HepG2 (cell line): ENCODE data around the gene SRCIN1. TPM values are rescaled to one million over a fixed set of nuclear protein-coding genes. Genes with fewer than 3 reads are reported as not detected.

Source experiments
- BCL6 ChIP-seq: IDR thresholded peaks from 2 replicates; pipeline ENCODE4 v1.6.1; 2016; ENCODE audit warnings: missing genetic modification reagents, missing compliant biosample characterization
- DDIT3 ChIP-seq: sonication (generic); formaldehyde crosslinking; IDR thresholded peaks from 2 replicates; pipeline ENCODE4 v1.4.0; 2020; ENCODE audit warnings: mild to moderate bottlenecking, missing genetic modification reagents
- HES4 ChIP-seq: sonication (generic); formaldehyde crosslinking; IDR thresholded peaks from 2 replicates; pipeline ENCODE4 v1.9.0; 2021; ENCODE audit warnings: mild to moderate bottlenecking, missing genetic modification reagents, borderline replicate concordance
- IKZF4 ChIP-seq: sonication (generic); formaldehyde crosslinking; IDR thresholded peaks from 2 replicates; pipeline ENCODE4 v1.5.1; 2020; ENCODE audit warnings: borderline replicate concordance, mild to moderate bottlenecking, low read depth, missing genetic modification reagents; ENCODE audit errors: not compliant biosample characterization
- KDM5B ChIP-seq: sonication (generic); formaldehyde crosslinking; IDR thresholded peaks from 2 replicates; pipeline ENCODE4 v1.4.0; 2020; ENCODE audit warnings: missing genetic modification reagents, mild to moderate bottlenecking, borderline replicate concordance
- KLF13 ChIP-seq: sonication (generic); formaldehyde crosslinking; IDR thresholded peaks from 2 replicates; pipeline ENCODE4 v1.4.0; 2020; ENCODE audit warnings: mild to moderate bottlenecking, missing genetic modification reagents
- MAFG ChIP-seq: sonication (generic); formaldehyde crosslinking; IDR thresholded peaks from 2 replicates; pipeline ENCODE4 v1.5.1; 2020; ENCODE audit warnings: mild to moderate bottlenecking, missing genetic modification reagents
- MED8 ChIP-seq: sonication (generic); formaldehyde crosslinking; IDR thresholded peaks from 2 replicates; pipeline ENCODE4 v1.8.1; 2023; ENCODE audit warnings: mild to moderate bottlenecking, missing genetic modification reagents; ENCODE audit not compliant: insufficient replicate concordance
- MIER3 ChIP-seq: IDR thresholded peaks from 2 replicates; pipeline ENCODE4 v1.6.1; 2016; ENCODE audit warnings: missing compliant biosample characterization, borderline replicate concordance
- MTF1 ChIP-seq: sonication (generic); formaldehyde crosslinking; IDR thresholded peaks from 2 replicates; pipeline ENCODE4 v1.5.0; 2020; ENCODE audit warnings: missing genetic modification reagents
- MXI1 ChIP-seq: IDR thresholded peaks from 3 replicates; pipeline ENCODE4 v1.6.1; 2012; ENCODE audit warnings: low read depth, low read length, inconsistent platforms, borderline replicate concordance
- NKX3-1 ChIP-seq: sonication (generic); formaldehyde crosslinking; IDR thresholded peaks from 2 replicates; pipeline ENCODE4 v1.5.0; 2020; ENCODE audit warnings: missing genetic modification reagents
- NR2F2 ChIP-seq: IDR thresholded peaks from 2 replicates; pipeline ENCODE4 v1.6.1; 2012; ENCODE audit warnings: low read depth, inconsistent platforms, borderline replicate concordance
- NR2F6 ChIP-seq, 2 experiments: IDR thresholded peaks; 2 replicates each; pipeline ENCODE4 v1.6.1; 2016; ENCODE audit warnings: antibody characterized with exemption in 1 of 2, mild to moderate bottlenecking in 1 of 2
- PAWR ChIP-seq: sonication (generic); formaldehyde crosslinking; IDR thresholded peaks from 2 replicates; pipeline ENCODE4 v1.4.0; 2020; ENCODE audit warnings: missing genetic modification reagents, mild to moderate bottlenecking, borderline replicate concordance
- SATB2 ChIP-seq: sonication (generic); formaldehyde crosslinking; IDR thresholded peaks from 2 replicates; pipeline ENCODE4 v1.5.0; 2020; ENCODE audit warnings: missing genetic modification reagents
- SIN3A ChIP-seq: IDR thresholded peaks from 2 replicates; pipeline ENCODE4 v1.6.1; 2011; ENCODE audit warnings: low read depth, mild to moderate bottlenecking, control low read depth, low read length, borderline replicate concordance
- SNAPC4 ChIP-seq: sonication (generic); formaldehyde crosslinking; IDR thresholded peaks from 2 replicates; pipeline ENCODE4 v1.4.0; 2020; ENCODE audit warnings: mild to moderate bottlenecking, missing genetic modification reagents
- SRSF4 ChIP-seq: fragments of 200-400 bp; formaldehyde crosslinking; IDR thresholded peaks from one replicate; pipeline ENCODE4 v1.6.1; 2018; ENCODE audit warnings: mild to moderate bottlenecking, low read depth, low read length, moderate library complexity; ENCODE audit not compliant: poor library complexity, severe bottlenecking
- YEATS4 ChIP-seq: sonication (generic); formaldehyde crosslinking; IDR thresholded peaks from 2 replicates; pipeline ENCODE4 v1.4.0; 2020; ENCODE audit warnings: missing genetic modification reagents, borderline replicate concordance
- ZBTB20 ChIP-seq: sonication (generic); formaldehyde crosslinking; IDR thresholded peaks from 2 replicates; pipeline ENCODE4 v1.8.1; 2023; ENCODE audit warnings: missing genetic modification reagents, low read depth, mild to moderate bottlenecking, borderline replicate concordance
- ZBTB37 ChIP-seq: sonication (generic); formaldehyde crosslinking; IDR thresholded peaks from 2 replicates; pipeline ENCODE4 v1.4.0; 2020; ENCODE audit warnings: mild to moderate bottlenecking, missing genetic modification reagents
- ZKSCAN8 ChIP-seq: IDR thresholded peaks from 2 replicates; pipeline ENCODE4 v1.6.1; 2016; ENCODE audit warnings: borderline replicate concordance, missing genetic modification reagents, missing compliant biosample characterization
- ZMYM4 ChIP-seq: sonication (generic); formaldehyde crosslinking; IDR thresholded peaks from 2 replicates; pipeline ENCODE4 v1.8.1; 2023; ENCODE audit warnings: mild to moderate bottlenecking, missing genetic modification reagents
- polyA plus RNA-seq, 8 experiments: library from polyadenylated mRNA; depleted of rRNA in 3 of 8; stranded (reverse) in 7 of 8; unstranded in 1 of 8; fragments of >200 nt; fragmentation: Illumina TruSeq in 4 of 8; extraction: Trizol in 4 of 8; gene quantifications; 2 replicates each; pipeline versions ENCODE4 v1.2.1 to v1.2.3, GENCODE V29; 2011 to 2016; ENCODE audit warnings: low read depth in 4 of 8, missing spikeins in 1 of 8, mixed read lengths in 1 of 8; ENCODE audit not compliant: insufficient read depth in 1 of 8
- total RNA-seq, 5 experiments: library from RNA; depleted of rRNA; stranded (reverse); fragments of >200 nt; fragmentation: Illumina TruSeq; extraction: Trizol; gene quantifications; 2 replicates each; pipeline ENCODE4 v1.2.3, GENCODE V29; 2016; ENCODE audit warnings: low read depth in 1 of 5

SRCIN1 gene
- total and polyA plus RNA-seq, 2 of the 13 experiments (the other 11 are each of a cell fraction or from before 2014, with no cell fraction given) = 1.2 to 9.6 TPM

GRCh38 chr17:38579934-38580333 lies 25.8 kb downstream of the SRCIN1 start (continued):
- TF ChIP-seq HES4 (CRISPR knock-in tag) = no peak
- TF ChIP-seq MIER3 = no peak
- no peak; the same call in 1 of the 2 replicates for TF ChIP-seq ZBTB20 (CRISPR knock-in tag)
- no peak for TF ChIP-seq NR2F6 (IDR thresholded peaks at IDR 0.05)
- peak; percentile 51; the same call in 1 of the 2 replicates for TF ChIP-seq NR2F6 (CRISPR knock-in tag; IDR thresholded peaks at IDR 0.05)
- no peak; the same call in 1 of the 2 replicates for TF ChIP-seq KDM5B (CRISPR knock-in tag)
- TF ChIP-seq ZBTB37 (CRISPR knock-in tag) = no peak
- no peak for TF ChIP-seq BCL6 (CRISPR knock-in tag)
- TF ChIP-seq MXI1 = peak; percentile 63; the same call in 1 of the 3 replicates
- TF ChIP-seq MAFG (CRISPR knock-in tag) = no peak
- TF ChIP-seq PAWR (CRISPR knock-in tag) = no peak
- no peak for TF ChIP-seq NKX3-1 (CRISPR knock-in tag)
- TF ChIP-seq SIN3A = no peak
- TF ChIP-seq MED8 = no peak
- TF ChIP-seq KLF13 (CRISPR knock-in tag) = no peak
- TF ChIP-seq SRSF4 = no peak
- TF ChIP-seq SATB2 (CRISPR knock-in tag) = no peak
- TF ChIP-seq MTF1 (CRISPR knock-in tag) = no peak
- TF ChIP-seq NR2F2 = no peak; the same call in 1 of the 2 replicates
- no peak for TF ChIP-seq SNAPC4
- no peak for TF ChIP-seq ZKSCAN8
- TF ChIP-seq IKZF4 (CRISPR knock-in tag) = no peak
- TF ChIP-seq DDIT3 = no peak
- TF ChIP-seq YEATS4 = no peak
- TF ChIP-seq ZMYM4 = no peak
